ENCODE data around the gene DPM3. TPM values are rescaled to one million over a fixed set of nuclear protein-coding genes. Genes with fewer than 3 reads are reported as not detected.

Gene DPM3
- total and polyA plus RNA-seq, 2 of the 13 experiments (the other 11 are each of a cell fraction or from before 2014, with no cell fraction given): 23.2 to 53.4 TPM

GRCh38 chr1:155185783-155186066 lies 45.4 kb upstream of the DPM3 start:
- FAIRE-seq: no peak
- Histone ChIP-seq H4K20me1 (ENCODE audit: insufficient read depth, low read length) (no peaks in the 10 kb centered on the region), H3K4me2 (ENCODE audit: low read depth, low read length) (0 out of 2 replicates have a peak overlapping the region, but pooled peaks have one; percentile 48), H3K79me2 (ENCODE audit: insufficient read depth, low read length) (no peaks in the 10 kb centered on the region), H3K36me3 (replicated peaks in 1 of 2; ENCODE audit: control insufficient read depth in 1 of 2, insufficient read depth in 2 of 2, low read length in 2 of 2) (no peaks in the 10 kb centered on the region), H3K9ac (ENCODE audit: insufficient read depth, low read depth, low read length) (no peak overlapping the region), H3K4me3 (replicated peaks in 1 of 3; ENCODE audit: insufficient read depth in 1 of 3, low read depth in 2 of 3, low read length in 3 of 3) (no peak overlapping the region), H3K27me3 (ENCODE audit: control insufficient read depth in 1 of 2, insufficient read depth in 2 of 2, low read length in 2 of 2) (peaks cover 7 to 61% of the 10 kb centered on the region in 2 experiments; a peak in 4 of 5 replicates), H2AFZ (ENCODE audit: low read length) (no peak overlapping the region), H3K4me1 (ENCODE audit: insufficient read depth, low read length) (peaks cover 14% of the 10 kb centered on the region; the same call in 1 of the 2 replicates), H3K9me3 (ENCODE audit: low read length) (no peaks in the 10 kb centered on the region), H3K27ac (ENCODE audit: extremely low read length, insufficient read depth, low read length) (no peak overlapping the region)
- intact Hi-C loops (cut with micrococcal nuclease; ENCODE audit: unreplicated experiment): no loop called here
- TF ChIP-seq RFXANK (CRISPR knock-in tag; IDR thresholded peaks at IDR 0.05) (no peak), ZNF512 (CRISPR knock-in tag; IDR thresholded peaks at IDR 0.05) (no peak), REL (CRISPR knock-in tag; conservative IDR thresholded peaks at IDR 0.05) (no peak), SIX1 (CRISPR knock-in tag; IDR thresholded peaks at IDR 0.05; ENCODE audit: borderline replicate concordance) (no peak), CREB3 (CRISPR knock-in tag; IDR thresholded peaks at IDR 0.05) (no peak), ZMYM3 (CRISPR knock-in tag; IDR thresholded peaks at IDR 0.05) (no peak), ZNF260 (CRISPR knock-in tag; IDR thresholded peaks at IDR 0.05; ENCODE audit: borderline replicate concordance, low read depth) (no peak), ZFP82 (CRISPR knock-in tag; IDR thresholded peaks at IDR 0.05; ENCODE audit: borderline replicate concordance) (no peak), ZNF704 (CRISPR knock-in tag; IDR thresholded peaks at IDR 0.05; ENCODE audit: borderline replicate concordance) (no peak), FOXO1 (CRISPR knock-in tag; IDR thresholded peaks at IDR 0.05) (no peak), ZNF839 (CRISPR knock-in tag; IDR thresholded peaks at IDR 0.05; ENCODE audit: borderline replicate concordance) (no peak), ZNF639 (CRISPR knock-in tag; conservative IDR thresholded peaks at IDR 0.05) (no peak), ZIK1 (CRISPR knock-in tag; IDR thresholded peaks at IDR 0.05; ENCODE audit: borderline replicate concordance, low read depth) (no peak), EHMT2 (IDR thresholded peaks at IDR 0.05; ENCODE audit: borderline replicate concordance, low read depth, low read length) (no peak)
- CTCF ChIA-PET (ENCODE audit: low intra/inter-chr PET ratio, low total read pairs): no interaction called here
- in situ Hi-C loops (cut with HindIII; ENCODE audit: extremely low pct_ligation_motif_present, low pct_unique_long_range_greater_than_20kb): no loop called here
- no peak; the same call in 2 of the 3 replicates for ATAC-seq
- WGBS (ENCODE audit: low lambda C conversion rate): 26% methylated on average over 5 of the region's 6 CpGs
- DNase-seq (ENCODE audit: low spot score): no peak
- no TSS peak for BruUV-seq (replicated peaks)
- POLR2A ChIA-PET: no interaction called here
